Thyroid gland (tissue), 4 donors: ENCODE data around the gene MYEOV. TPM values are rescaled to one million over a fixed set of nuclear protein-coding genes. Genes with fewer than 3 reads are reported as not detected.

Source experiments
- DNase-seq, 2 donors: peaks; one replicate each; pipeline ENCODE4 v3.0.0-alpha.2; 2019
- H3K27ac ChIP-seq, 3 donors: fragments of 200-600 bp; sonication (generic); 1 replicate in 2 of 3; 2 replicates in 1 of 3; pipeline ENCODE4 v1.5.1; 2016 to 2019; ENCODE audit warnings: mild to moderate bottlenecking in 1 of 3, moderate library complexity in 1 of 3
- H3K27me3 ChIP-seq: fragments of 200-600 bp; sonication (generic); one replicate; pipeline ENCODE4 v1.5.1; 2019
- H3K36me3 ChIP-seq, 2 donors: fragments of 200-600 bp; sonication (generic); one replicate each; pipeline ENCODE4 v1.5.1; 2016 to 2019
- H3K4me1 ChIP-seq, 2 donors: fragments of 200-600 bp; sonication (generic); one replicate each; pipeline ENCODE4 v1.5.1; 2017 to 2019
- H3K4me3 ChIP-seq, 3 donors: fragments of 200-600 bp; sonication (generic); replicated peaks in 1 of 3; 1 replicate in 2 of 3; 2 replicates in 1 of 3; pipeline ENCODE4 v1.5.1; 2016; ENCODE audit warnings: mild to moderate bottlenecking in 1 of 3
- H3K9me3 ChIP-seq: fragments of 200-600 bp; sonication (generic); one replicate; pipeline ENCODE4 v1.5.1; 2017
- POLR2A ChIP-seq, 2 donors: fragments of 450-650 bp; IDR thresholded peaks; one replicate each; pipeline ENCODE4 v1.6.1; 2017; ENCODE audit warnings: antibody characterized with exemption in 2 of 2, mild to moderate bottlenecking in 2 of 2, moderate library complexity in 1 of 2
- WGBS, 2 donors: methylation state at CpG; one replicate each; pipeline ENCODE4 v1.1.5; 2017; 5-methylcytosine and 5-hydroxymethylcytosine counted together
- intact Hi-C: fragments of 100-400 bp; cut with DNase I; formaldehyde crosslinking; loops from one replicate; pipeline ENCODE4 v1.15.1; 2023
- total RNA-seq, 4 donors: library from RNA; depleted of rRNA; stranded (reverse); fragments of >200 nt; gene quantifications; one replicate each; pipeline ENCODE4 v1.2.3, GENCODE V29; 2016
- TF ChIP-seq, protein P1 (sequence below), 6 experiments: fragments of 200-600 bp in 3 of 6; fragments of 450-650 bp in 3 of 6; sonication (generic) in 3 of 6; IDR thresholded peaks; one replicate each; pipeline ENCODE4 v1.5.1; 2016 to 2019; ENCODE audit warnings: antibody characterized with exemption in 6 of 6, mild to moderate bottlenecking in 2 of 6, inconsistent platforms in 1 of 6, moderate library complexity in 1 of 6

Gene MYEOV
- total RNA-seq, 4 donors from 2014 or later, result 0.42 to 2.6 (median 0.68) TPM; not detected in 1

- no peak overlapping the region for H3K27ac ChIP-seq
- TF ChIP-seq, protein P1, sequence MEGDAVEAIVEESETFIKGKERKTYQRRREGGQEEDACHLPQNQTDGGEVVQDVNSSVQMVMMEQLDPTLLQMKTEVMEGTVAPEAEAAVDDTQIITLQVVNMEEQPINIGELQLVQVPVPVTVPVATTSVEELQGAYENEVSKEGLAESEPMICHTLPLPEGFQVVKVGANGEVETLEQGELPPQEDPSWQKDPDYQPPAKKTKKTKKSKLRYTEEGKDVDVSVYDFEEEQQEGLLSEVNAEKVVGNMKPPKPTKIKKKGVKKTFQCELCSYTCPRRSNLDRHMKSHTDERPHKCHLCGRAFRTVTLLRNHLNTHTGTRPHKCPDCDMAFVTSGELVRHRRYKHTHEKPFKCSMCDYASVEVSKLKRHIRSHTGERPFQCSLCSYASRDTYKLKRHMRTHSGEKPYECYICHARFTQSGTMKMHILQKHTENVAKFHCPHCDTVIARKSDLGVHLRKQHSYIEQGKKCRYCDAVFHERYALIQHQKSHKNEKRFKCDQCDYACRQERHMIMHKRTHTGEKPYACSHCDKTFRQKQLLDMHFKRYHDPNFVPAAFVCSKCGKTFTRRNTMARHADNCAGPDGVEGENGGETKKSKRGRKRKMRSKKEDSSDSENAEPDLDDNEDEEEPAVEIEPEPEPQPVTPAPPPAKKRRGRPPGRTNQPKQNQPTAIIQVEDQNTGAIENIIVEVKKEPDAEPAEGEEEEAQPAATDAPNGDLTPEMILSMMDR (IDR thresholded peaks at IDR 0.05), result no peak
- no peak for TF ChIP-seq POLR2A (IDR thresholded peaks at IDR 0.05)
- 95 to 97% methylated on average over 6 of the region's 6 CpGs for WGBS, 2 donors
- no peaks in the 10 kb centered on the region for H3K27me3 ChIP-seq
- no peaks in the 10 kb centered on the region for H3K9me3 ChIP-seq
- H3K4me1 ChIP-seq, result peaks cover 11 to 22% of the 10 kb centered on the region in 2 donors
- DNase-seq, result no peak
- H3K36me3 ChIP-seq, result no peaks in the 10 kb centered on the region
- no peak overlapping the region for H3K4me3 ChIP-seq
- intact Hi-C loops, result loop anchor here (10.0 kb wide), 1 partner anchor 130 kb away; no protein-coding TSS in a partner anchor
These were observed 28.7 kb upstream of the MYEOV start for GRCh38 chr11:69265210-69265609.

DNA sequence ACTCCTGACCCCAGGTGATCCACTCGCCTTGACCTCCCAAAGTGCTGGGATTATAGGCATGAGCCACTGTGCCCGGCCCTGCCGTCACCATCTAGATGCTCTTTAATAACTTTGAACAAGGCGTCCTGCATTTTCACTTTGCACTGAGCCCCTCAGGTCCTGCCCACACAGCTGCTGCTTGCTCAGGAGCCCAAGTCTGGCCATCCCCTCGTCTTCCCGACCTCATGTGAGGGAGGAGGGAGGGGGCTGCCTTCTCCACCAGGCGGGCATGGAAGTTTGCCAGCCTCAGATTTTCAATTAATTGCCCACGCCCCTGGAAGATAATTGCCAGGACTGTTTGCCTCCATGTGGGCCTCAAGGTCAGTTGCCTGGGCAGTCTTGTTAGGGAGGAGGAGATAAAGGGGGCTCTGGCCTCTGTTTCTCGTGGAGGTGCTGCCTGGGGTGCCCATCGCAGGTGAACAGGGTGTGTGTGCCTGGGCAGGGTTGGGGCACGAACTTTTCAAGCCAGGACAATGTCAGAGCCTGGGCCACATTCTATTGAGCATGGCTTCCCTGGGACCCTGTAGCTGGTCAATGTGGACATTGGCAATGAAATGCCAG lies 27.9 kb upstream of the MYEOV start:
- Histone ChIP-seq H3K36me3 (no peaks in the 10 kb centered on the region), H3K4me3 (no peak overlapping the region), H3K9me3 (no peaks in the 10 kb centered on the region), H3K27me3 (no peaks in the 10 kb centered on the region), H3K27ac (no peak overlapping the region), H3K4me1 (peaks cover 8 to 21% of the 10 kb centered on the region in 2 donors)
- TF ChIP-seq, protein P1 (IDR thresholded peaks at IDR 0.05), result no peak
- no peak for TF ChIP-seq POLR2A (IDR thresholded peaks at IDR 0.05)
- no peak for DNase-seq
- 84 to 92% methylated on average over 8 of the region's 11 CpGs for WGBS, 2 donors
- intact Hi-C loops, result loop anchor here (10.0 kb wide), 1 partner anchor 131 kb away; no protein-coding TSS in a partner anchor

DNA sequence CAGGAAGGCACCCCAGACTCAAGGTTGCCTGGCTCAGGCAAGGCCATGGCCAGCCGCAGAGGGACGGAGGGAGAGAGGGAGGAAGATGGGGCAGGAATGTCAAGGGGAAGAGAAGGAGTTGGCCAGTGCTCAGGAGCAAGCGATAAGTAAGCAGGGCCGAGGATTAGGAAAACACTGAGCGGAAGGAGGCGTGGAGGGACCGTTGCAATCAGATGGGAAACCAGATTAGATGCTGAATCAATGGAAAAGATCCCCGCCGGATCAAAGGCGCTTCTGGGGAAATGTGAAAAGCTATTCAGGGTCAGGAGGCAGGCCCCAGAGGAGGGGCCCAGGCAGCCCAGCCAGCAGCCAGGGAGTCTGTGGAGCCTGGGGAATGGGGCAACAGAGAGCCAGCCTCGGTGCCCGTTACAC lies 26.6 kb upstream of the MYEOV start:
- DNase-seq, result peak; percentile 38 to 45
- Histone ChIP-seq H3K27ac (no peak overlapping the region), H3K36me3 (no peaks in the 10 kb centered on the region), H3K9me3 (no peaks in the 10 kb centered on the region), H3K4me1 (peaks cover 8 to 21% of the 10 kb centered on the region in 2 donors), H3K27me3 (no peaks in the 10 kb centered on the region), H3K4me3 (no peak overlapping the region)
- 36 to 46% methylated on average over 12 of the region's 12 CpGs for WGBS, 2 donors
- TF ChIP-seq, protein P1 (IDR thresholded peaks at IDR 0.05), result no peak
- no peak for TF ChIP-seq POLR2A (IDR thresholded peaks at IDR 0.05)
- intact Hi-C loops, result loop anchor here (10.0 kb wide), 1 partner anchor 133 kb away; no protein-coding TSS in a partner anchor

DNA sequence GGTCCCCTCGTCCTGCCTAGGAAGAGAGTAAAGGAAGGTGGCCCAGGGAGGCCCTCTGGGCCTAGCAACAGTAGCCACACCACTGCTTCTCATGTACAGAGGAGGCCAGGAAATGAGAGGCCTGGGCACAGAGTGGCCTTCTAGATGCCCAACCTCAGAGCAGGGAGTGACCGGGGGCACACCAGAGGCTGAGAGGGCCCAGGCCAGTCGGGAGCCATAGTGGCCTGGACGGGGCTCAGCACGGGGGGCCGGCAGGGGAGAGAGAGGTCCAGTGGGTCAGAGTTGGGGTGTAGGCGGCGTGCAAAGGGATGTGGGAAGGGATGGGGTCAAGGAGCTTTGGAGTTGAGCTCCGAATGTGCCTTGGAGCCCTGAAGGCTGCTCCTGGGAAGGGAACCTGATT lies 25.0 kb upstream of the MYEOV start:
- intact Hi-C loops, result loop anchor here (10.0 kb wide), 1 partner anchor 134 kb away; no protein-coding TSS in a partner anchor
- Histone ChIP-seq H3K4me3 (no peak overlapping the region), H3K4me1 (peaks cover 13 to 23% of the 10 kb centered on the region in 2 donors), H3K27me3 (no peaks in the 10 kb centered on the region), H3K9me3 (no peaks in the 10 kb centered on the region), H3K36me3 (no peaks in the 10 kb centered on the region), H3K27ac (no peak overlapping the region)
- no peak for TF ChIP-seq POLR2A (IDR thresholded peaks at IDR 0.05)
- TF ChIP-seq, protein P1 (IDR thresholded peaks at IDR 0.05), result no peak
- DNase-seq, result no peak
- 91 to 96% methylated on average over 9 of the region's 9 CpGs for WGBS, 2 donors

DNA sequence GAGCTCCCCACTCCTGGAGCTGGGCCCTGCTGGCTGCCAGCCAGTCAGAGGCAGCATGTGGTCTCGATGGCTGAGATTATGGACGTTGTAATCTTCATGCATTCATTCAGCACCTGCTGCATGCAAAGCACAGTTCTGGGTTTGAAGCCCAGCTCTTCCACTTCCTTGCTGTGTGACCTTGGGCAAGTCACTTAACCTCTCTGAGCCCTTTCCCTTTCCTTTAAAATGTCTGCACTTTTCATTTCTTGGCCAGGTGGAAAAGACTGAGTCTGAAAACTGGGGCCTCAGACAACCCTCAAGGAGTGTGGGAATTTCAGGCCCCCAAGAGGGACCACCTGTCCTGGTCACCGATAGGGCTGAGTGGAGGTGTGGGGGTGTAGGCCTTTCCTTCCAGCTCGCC lies 24.6 kb upstream of the MYEOV start:
- no peak for DNase-seq
- TF ChIP-seq POLR2A (IDR thresholded peaks at IDR 0.05), result no peak
- no peak overlapping the region for H3K4me3 ChIP-seq
- H3K4me1 ChIP-seq, result peaks cover 17 to 25% of the 10 kb centered on the region in 2 donors
- no peaks in the 10 kb centered on the region for H3K27me3 ChIP-seq
- intact Hi-C loops, result loop anchor here (10.0 kb wide), 1 partner anchor 135 kb away; no protein-coding TSS in a partner anchor
- H3K9me3 ChIP-seq, result no peaks in the 10 kb centered on the region
- H3K27ac ChIP-seq, result no peak overlapping the region
- 85 to 87% methylated on average over 4 of the region's 4 CpGs for WGBS, 2 donors
- no peaks in the 10 kb centered on the region for H3K36me3 ChIP-seq
